Esophagus squamous epithelium (tissue), 4 donors: Measurements from ENCODE around the gene NGDN.

Experiments
- POLR2A ChIP-seq, 4 donors: fragments of 450-650 bp; IDR thresholded peaks; one replicate each; pipeline ENCODE4 v1.6.1; 2017; ENCODE audit warnings: antibody characterized with exemption in 4 of 4, mild to moderate bottlenecking in 4 of 4, moderate library complexity in 3 of 4
- TF ChIP-seq, protein P1 (sequence below), 6 experiments: fragments of 450-650 bp in 4 of 6; fragments of 200-600 bp in 2 of 6; sonication (generic) in 2 of 6; IDR thresholded peaks; one replicate each; pipeline ENCODE4 v1.5.1; 2016 to 2019; ENCODE audit warnings: antibody characterized with exemption in 6 of 6, mild to moderate bottlenecking in 4 of 6, moderate library complexity in 4 of 6

DNA sequence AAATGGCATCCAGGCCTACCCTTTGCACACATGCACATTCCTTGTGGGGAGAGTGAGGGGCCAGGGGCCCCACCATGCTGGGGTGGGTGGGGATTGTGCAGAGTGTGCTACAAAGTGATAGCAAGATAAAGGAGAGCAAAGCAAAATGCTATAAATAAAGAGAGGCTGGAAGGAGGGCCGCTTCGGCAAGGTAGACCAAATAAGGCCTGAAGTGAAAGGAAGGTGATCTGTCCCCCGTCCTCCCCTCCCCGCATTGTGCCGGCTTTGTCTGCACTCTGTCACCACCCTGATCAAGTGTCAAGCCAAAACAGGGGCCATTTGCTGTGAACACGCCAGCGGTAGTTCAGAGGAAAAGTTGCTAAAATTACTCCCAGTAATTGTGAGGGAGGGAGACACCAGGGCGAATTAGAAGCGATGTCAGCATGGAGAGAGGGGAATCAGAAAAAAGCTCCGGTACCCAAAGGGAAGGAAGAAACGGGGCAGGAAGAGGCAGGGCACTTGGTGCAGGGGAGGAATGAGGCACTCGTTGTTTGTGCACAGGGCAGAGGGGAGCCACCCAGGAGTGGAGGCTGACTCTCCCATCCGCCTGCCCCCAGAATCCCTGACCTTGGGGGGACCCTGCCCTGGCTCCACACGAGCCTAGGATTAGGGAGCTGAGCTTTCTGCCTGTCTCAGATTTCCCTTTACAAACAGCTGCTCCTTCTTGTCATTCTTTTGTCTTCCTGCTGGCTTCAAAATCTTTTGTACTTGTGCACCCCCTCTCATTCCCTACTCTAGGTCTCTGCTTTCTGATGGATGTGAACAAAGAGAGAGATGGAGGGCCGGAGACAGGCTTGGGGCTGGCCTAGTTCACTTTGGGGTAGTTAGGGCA is 31.2 kb upstream of the NGDN start:
- no peak for TF ChIP-seq POLR2A (IDR thresholded peaks at IDR 0.05)
- TF ChIP-seq, protein P1, sequence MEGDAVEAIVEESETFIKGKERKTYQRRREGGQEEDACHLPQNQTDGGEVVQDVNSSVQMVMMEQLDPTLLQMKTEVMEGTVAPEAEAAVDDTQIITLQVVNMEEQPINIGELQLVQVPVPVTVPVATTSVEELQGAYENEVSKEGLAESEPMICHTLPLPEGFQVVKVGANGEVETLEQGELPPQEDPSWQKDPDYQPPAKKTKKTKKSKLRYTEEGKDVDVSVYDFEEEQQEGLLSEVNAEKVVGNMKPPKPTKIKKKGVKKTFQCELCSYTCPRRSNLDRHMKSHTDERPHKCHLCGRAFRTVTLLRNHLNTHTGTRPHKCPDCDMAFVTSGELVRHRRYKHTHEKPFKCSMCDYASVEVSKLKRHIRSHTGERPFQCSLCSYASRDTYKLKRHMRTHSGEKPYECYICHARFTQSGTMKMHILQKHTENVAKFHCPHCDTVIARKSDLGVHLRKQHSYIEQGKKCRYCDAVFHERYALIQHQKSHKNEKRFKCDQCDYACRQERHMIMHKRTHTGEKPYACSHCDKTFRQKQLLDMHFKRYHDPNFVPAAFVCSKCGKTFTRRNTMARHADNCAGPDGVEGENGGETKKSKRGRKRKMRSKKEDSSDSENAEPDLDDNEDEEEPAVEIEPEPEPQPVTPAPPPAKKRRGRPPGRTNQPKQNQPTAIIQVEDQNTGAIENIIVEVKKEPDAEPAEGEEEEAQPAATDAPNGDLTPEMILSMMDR (IDR thresholded peaks at IDR 0.05) = no peak
